Activated CD4-positive, alpha-beta T cell treated with anti-CD3 and anti-CD28 coated beads, Interleukin-2, amount 50 U/mL, for 16 hours (primary cell): Measurements from ENCODE around the gene MDFIC2.

Experiments used
- DNase-seq: peaks from one replicate; pipeline ENCODE4 v3.0.0-alpha.2; 2020

Gene MDFIC2

DNA sequence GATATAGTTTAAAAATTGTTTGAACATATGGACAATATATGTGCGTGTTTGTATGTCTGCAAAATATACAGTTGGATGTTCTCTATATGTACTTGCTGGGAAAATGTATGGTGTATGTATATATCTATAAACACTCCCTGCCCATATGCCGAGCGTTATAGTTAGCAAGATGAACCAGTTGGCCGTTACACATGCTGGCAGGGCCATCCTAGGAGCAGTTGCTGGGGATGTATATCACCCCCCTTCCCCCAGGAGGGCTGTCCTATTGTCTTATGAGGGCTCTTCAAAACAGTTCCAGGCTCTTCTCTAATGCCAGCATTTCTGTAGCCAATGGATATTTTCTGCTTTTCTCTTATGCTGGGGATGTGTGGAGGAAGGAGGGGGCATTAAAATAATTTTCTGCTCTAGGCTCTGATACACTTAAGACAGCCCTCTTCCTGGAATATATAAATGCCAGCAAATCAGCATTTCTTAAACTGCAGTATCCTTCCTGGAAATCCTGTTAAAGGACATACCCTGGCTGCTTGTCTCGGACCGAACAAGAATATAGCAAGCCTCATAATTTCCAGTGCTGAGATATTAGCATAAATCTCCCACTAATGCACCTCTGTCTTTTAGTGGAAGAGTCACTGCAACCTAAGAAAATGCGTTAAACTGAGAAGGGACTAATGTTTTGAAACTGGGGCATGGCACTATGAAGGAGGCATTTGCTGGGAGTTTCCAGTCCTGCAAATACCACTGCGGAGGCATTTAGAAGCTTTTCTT lies 134.4 kb downstream of the MDFIC2 start:
- DNase-seq: no peak

DNA sequence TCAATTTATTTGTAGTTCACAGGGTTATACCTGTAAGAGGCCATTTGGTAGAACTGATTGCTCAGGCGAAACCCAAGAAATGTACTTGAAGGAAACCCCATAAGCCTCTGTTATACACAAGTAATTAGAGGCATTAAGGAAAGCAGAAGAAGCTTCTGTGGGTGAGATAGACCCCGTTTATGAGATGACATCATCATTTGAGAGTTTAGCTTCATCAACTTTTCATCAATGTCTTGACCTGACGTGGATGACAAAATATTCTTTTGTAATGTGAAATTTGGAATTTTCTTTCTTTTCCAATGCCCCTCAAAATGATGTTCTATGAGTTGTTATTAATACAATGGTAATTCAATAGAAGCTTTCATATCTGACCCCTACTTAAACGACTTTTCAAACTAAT lies 136.2 kb downstream of the MDFIC2 start:
- no peak for DNase-seq

DNA sequence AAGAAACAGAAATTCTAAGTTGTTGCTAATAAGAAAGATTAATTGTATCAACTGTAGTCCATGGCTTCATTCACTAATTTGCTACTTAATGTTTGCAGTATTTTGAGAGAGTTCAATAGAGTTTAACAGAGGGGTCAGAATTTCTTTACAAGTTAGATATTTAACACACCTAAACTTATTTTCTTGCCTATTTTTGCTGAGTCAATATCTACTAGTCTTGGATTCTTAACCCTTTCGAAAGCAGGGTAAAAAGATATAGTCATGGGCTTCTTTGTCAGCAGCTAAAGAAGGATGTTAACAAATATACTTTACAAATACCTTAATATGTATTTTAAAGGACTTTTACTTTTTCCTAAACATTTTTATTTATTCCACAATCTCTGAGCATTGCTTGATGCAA lies 155.6 kb downstream of the MDFIC2 start:
- no peak for DNase-seq

DNA sequence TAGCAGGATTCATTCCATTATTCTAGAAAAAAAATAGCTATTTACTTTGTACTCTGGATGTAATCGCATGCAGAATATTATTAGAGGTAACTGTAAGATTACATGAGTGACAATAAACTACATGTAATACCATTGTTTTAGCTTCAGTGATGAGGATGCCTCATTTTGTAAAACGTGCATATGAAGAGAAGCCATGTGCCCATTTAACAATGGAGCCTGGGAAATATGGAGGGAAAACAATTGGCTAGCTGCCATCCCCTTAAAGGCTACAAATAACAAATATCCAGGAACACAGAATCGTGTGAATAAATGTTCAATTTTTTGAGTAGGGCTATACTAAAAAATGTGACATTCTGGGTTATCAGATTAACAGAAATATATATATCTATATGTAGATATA lies 161.8 kb downstream of the MDFIC2 start:
- no peak for DNase-seq

DNA sequence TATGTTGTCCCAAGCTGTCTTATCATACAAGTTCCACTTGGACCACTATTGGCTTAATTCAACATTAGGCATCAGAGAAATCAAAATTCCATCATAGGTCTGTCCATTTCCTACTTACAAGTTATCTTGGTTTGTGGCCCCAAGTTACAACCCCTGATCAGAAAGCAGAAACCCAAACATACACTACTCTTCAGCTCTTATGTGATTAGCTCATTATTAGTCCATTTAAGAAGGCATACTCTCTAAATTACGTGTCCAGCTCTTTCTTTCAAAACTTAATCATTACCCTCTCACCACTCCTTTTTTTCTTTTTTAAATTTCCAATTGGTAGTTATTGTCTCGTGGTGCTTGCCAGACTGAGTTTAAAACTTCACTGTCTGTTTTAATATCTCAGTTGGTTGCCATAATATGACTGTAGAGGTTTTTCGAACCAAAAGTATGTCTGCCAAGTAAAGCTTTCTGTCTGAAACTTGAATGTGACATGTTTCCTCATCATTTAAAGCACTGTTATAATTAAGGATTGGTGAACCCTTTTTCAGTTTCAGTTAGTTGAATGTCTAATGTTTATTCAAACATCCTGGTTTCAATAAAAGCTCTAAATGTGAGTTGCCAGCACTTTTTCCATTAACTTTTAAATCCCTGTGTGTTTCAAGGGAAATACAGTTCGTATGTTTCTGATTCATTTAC lies 162.6 kb downstream of the MDFIC2 start:
- no peak for DNase-seq
